SU-DHL-6 (cell line): ENCODE measurements around the gene PRR7.

ENCODE experiments used
- H2AFZ ChIP-seq: fragments of 200-600 bp; sonication (generic); 2 replicates; pipeline ENCODE4 v1.6.1; 2014; ENCODE audit warnings: low read depth, mild to moderate bottlenecking, moderate library complexity, mixed read lengths, antibody characterized with exemption, low read length; ENCODE audit not compliant: severe bottlenecking
- H3F3A ChIP-seq: fragments of 200-600 bp; shearing (Covaris generic); 2 replicates; pipeline ENCODE4 v1.6.0; 2016; ENCODE audit warnings: antibody characterized with exemption, mild to moderate bottlenecking; ENCODE audit not compliant: insufficient read depth
- H3K27ac ChIP-seq: fragments of 200-600 bp; sonication (generic); 2 replicates; pipeline ENCODE4 v1.5.1; 2016; ENCODE audit warnings: low read depth, mild to moderate bottlenecking, low read length, moderate library complexity, mixed read lengths
- H3K27me3 ChIP-seq: fragments of 200-600 bp; sonication (generic), shearing (Covaris generic); 2 replicates; pipeline ENCODE4 v1.6.0; 2014; ENCODE audit warnings: mild to moderate bottlenecking, low read length
- H3K36me3 ChIP-seq: fragments of 200-600 bp; sonication (generic); 2 replicates; pipeline ENCODE4 v1.6.1; 2014; ENCODE audit warnings: mild to moderate bottlenecking, low read length, mixed read lengths
- H3K4me2 ChIP-seq: fragments of 300-600, 200-600 bp; shearing (Covaris generic), sonication (generic); 2 replicates; pipeline ENCODE4 v1.6.0; 2014; ENCODE audit warnings: low read length, low read depth, mild to moderate bottlenecking; ENCODE audit not compliant: poor library complexity, severe bottlenecking
- H3K4me3 ChIP-seq: fragments of 200-600 bp; sonication (generic); 2 replicates; pipeline ENCODE4 v1.5.1; 2014; ENCODE audit warnings: antibody characterized with exemption, low read length, mild to moderate bottlenecking, mixed read lengths; ENCODE audit not compliant: insufficient read depth, poor library complexity, severe bottlenecking
- H3K79me2 ChIP-seq: fragments of 200-600 bp; sonication (generic); 2 replicates; pipeline ENCODE4 v1.6.1; 2014; ENCODE audit warnings: mild to moderate bottlenecking, low read length, moderate library complexity; ENCODE audit not compliant: insufficient read depth
- H3K9ac ChIP-seq: fragments of 200-600 bp; sonication (generic); 2 replicates; pipeline ENCODE4 v1.7.0; 2014; ENCODE audit warnings: mild to moderate bottlenecking, low read length
- H3K9me2 ChIP-seq: fragments of 200-600 bp; sonication (generic); replicated peaks from 2 replicates; pipeline ENCODE4 v1.6.1; 2014; ENCODE audit warnings: low read length; ENCODE audit not compliant: insufficient read depth
- H3K9me3 ChIP-seq: fragments of 200-600 bp; sonication (generic); 2 replicates; pipeline ENCODE4 v1.6.1; 2014; ENCODE audit warnings: low read length, mixed read lengths; ENCODE audit not compliant: insufficient read depth
- H4K20me1 ChIP-seq: fragments of 200-600 bp; sonication (generic); 2 replicates; pipeline ENCODE4 v1.6.1; 2014; ENCODE audit warnings: low read depth, mild to moderate bottlenecking, antibody characterized with exemption, low read length, moderate library complexity, mixed read lengths
- EZH2phosphoT487 ChIP-seq: fragments of 200-600 bp; sonication (generic), shearing (Covaris generic); conservative IDR thresholded peaks from 2 replicates; pipeline ENCODE4 v1.6.1; 2018; ENCODE audit warnings: mild to moderate bottlenecking, antibody characterized with exemption, low read length, moderate library complexity, mixed read lengths
- TF ChIP-seq, protein P1 (sequence below): fragments of 200-600 bp; sonication (generic); IDR thresholded peaks from one replicate; pipeline ENCODE4 v1.5.1; 2017; ENCODE audit warnings: antibody characterized with exemption, mild to moderate bottlenecking, low read length, moderate library complexity; ENCODE audit not compliant: insufficient read depth, poor library complexity, severe bottlenecking

Gene PRR7

DNA sequence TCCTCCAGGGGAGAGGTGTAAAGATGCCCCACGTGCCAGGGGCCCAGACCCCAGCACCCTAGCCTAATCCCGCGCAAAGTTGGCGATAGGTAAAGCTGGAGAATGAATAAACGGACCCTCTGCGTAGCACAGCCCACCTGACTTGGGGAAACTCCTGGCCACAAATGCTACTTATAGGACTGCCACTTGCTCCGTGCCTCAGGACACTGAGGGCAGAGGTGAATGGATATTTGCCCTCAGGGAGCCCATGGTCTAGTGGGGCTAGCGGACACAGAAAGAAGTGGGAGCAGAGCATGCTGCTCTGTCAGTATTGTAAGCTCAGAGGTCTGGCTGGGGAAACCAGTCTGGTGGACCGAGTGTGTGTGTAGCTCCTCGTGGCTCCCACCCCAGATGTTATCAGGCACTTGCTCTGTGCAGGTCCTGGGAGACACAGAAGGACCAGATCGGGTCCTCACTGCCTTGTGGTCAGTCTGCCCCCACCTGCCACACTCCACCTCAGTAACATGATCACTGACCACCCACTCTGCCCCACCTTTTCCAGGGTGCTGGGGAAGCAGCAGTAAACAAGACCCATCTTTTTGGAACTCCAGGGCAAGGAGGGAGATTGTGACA lies 19.3 kb upstream of the PRR7 start:
- Histone ChIP-seq H3K36me3 (no peaks in the 10 kb centered on the region), H2AFZ (no peak overlapping the region), H3K27me3 (no peaks in the 10 kb centered on the region), H3K9me2 (no peaks in the 10 kb centered on the region), H3K9ac (peak overlapping the region; percentile 68), H3K79me2 (peaks cover 22% of the 10 kb centered on the region), H3K9me3 (no peaks in the 10 kb centered on the region), H3K4me2 (peak overlapping the region; percentile 71), H3K4me3 (peak overlapping the region; percentile 63), H4K20me1 (no peaks in the 10 kb centered on the region; the same call in 1 of the 2 replicates), H3F3A (peaks cover 50% of the 10 kb centered on the region), H3K27ac (peak overlapping the region; percentile 95)
- TF ChIP-seq, protein P1, sequence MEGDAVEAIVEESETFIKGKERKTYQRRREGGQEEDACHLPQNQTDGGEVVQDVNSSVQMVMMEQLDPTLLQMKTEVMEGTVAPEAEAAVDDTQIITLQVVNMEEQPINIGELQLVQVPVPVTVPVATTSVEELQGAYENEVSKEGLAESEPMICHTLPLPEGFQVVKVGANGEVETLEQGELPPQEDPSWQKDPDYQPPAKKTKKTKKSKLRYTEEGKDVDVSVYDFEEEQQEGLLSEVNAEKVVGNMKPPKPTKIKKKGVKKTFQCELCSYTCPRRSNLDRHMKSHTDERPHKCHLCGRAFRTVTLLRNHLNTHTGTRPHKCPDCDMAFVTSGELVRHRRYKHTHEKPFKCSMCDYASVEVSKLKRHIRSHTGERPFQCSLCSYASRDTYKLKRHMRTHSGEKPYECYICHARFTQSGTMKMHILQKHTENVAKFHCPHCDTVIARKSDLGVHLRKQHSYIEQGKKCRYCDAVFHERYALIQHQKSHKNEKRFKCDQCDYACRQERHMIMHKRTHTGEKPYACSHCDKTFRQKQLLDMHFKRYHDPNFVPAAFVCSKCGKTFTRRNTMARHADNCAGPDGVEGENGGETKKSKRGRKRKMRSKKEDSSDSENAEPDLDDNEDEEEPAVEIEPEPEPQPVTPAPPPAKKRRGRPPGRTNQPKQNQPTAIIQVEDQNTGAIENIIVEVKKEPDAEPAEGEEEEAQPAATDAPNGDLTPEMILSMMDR, result no peak
- TF ChIP-seq EZH2phosphoT487, result no peak

DNA sequence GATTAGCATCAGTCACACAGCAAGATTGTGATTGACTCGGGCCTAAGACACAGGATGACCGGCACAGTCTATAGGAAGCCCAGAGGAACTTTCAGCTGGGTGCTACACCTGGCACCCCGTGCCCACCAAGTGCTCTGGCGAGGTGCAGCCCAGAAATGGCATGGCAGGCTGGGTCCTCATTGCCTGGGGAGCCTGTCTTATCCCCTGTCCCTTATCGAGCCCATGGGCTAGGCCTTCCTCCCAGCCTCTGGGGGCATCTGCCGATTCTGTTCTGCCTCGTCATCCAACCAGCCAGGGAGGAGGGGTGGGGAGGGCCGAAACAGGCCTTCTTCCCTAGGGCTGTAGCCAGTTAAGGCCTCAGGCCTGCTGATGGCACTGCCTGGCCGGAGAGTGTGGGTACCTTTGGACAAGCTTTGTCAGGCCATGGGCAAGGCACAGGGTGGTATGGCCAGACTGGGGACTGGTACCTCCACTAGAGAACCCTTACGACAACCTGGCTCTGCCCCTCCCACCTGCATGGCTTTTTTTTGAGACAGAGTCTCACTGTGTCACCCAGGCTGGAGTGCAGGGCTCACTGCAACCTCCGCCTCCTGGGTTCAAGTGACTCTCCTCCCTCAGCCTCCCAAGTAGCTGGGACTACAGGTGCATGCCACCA lies 18.6 kb upstream of the PRR7 start:
- Histone ChIP-seq H3K9ac (peak overlapping the region; percentile 68), H3K79me2 (peaks cover 22% of the 10 kb centered on the region), H3K9me3 (no peaks in the 10 kb centered on the region), H3K36me3 (no peaks in the 10 kb centered on the region), H3K4me2 (peak overlapping the region; percentile 71), H3K9me2 (no peaks in the 10 kb centered on the region), H4K20me1 (no peaks in the 10 kb centered on the region; the same call in 1 of the 2 replicates), H3K4me3 (peak overlapping the region; percentile 63), H3K27ac (peak overlapping the region; percentile 95), H3K27me3 (no peaks in the 10 kb centered on the region), H3F3A (peaks cover 52% of the 10 kb centered on the region), H2AFZ (no peak overlapping the region)
- TF ChIP-seq, protein P1, result no peak
- no peak for TF ChIP-seq EZH2phosphoT487

DNA sequence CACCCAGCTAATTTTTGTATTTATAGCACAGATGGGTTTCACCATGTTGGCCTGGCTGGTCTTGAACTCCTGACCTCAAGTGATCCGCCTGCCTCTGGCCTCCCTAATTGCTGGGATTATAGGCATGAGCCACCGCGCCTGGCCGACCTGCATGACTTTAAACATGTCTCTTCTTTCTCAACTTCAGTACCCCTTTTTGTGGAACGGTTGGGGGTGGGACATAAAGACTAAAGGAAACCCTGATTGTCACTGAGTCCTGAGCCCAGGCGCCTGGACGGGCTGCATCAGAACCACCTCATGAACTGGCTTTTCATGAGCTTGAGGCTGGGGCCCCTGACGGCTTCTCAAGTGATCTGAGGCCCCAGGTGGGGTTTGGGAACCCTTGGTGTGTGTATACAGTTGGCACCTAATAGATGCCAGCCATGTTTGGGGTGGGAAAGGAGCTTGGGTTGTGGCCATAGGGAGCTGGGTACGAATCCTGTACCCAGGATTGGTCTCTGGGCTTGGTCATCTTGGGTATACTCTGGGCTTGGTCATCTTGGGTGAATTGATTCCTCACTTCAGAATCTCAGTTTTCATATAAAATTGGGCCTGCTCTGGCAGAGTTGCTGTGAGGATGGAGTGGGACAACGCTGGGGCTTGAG lies 17.9 kb upstream of the PRR7 start:
- TF ChIP-seq, protein P1, result no peak
- no peak for TF ChIP-seq EZH2phosphoT487
- H3K9me2 ChIP-seq, result no peaks in the 10 kb centered on the region
- no peaks in the 10 kb centered on the region for H3K9me3 ChIP-seq
- H3F3A ChIP-seq, result peaks cover 52% of the 10 kb centered on the region
- H3K9ac ChIP-seq, result peak overlapping the region; percentile 68
- no peak overlapping the region for H2AFZ ChIP-seq
- no peaks in the 10 kb centered on the region; the same call in 1 of the 2 replicates for H4K20me1 ChIP-seq
- peaks cover 22% of the 10 kb centered on the region for H3K79me2 ChIP-seq
- H3K36me3 ChIP-seq, result no peaks in the 10 kb centered on the region
- peak overlapping the region; percentile 0 for H3K4me3 ChIP-seq
- H3K27ac ChIP-seq, result peak overlapping the region; percentile 95
- no peaks in the 10 kb centered on the region for H3K27me3 ChIP-seq
- H3K4me2 ChIP-seq, result peak overlapping the region; percentile 71
